ENCODE results near the gene STAT5B.
A peak's percentile ranks its signal among the peaks of the same experiment; 100 is the strongest.
"Not testable (repeated sequence)": the region's sequence is repeated elsewhere in the genome, so short reads cannot be mapped to it uniquely, and the experiment has no call there.

STAT5B gene

DNA sequence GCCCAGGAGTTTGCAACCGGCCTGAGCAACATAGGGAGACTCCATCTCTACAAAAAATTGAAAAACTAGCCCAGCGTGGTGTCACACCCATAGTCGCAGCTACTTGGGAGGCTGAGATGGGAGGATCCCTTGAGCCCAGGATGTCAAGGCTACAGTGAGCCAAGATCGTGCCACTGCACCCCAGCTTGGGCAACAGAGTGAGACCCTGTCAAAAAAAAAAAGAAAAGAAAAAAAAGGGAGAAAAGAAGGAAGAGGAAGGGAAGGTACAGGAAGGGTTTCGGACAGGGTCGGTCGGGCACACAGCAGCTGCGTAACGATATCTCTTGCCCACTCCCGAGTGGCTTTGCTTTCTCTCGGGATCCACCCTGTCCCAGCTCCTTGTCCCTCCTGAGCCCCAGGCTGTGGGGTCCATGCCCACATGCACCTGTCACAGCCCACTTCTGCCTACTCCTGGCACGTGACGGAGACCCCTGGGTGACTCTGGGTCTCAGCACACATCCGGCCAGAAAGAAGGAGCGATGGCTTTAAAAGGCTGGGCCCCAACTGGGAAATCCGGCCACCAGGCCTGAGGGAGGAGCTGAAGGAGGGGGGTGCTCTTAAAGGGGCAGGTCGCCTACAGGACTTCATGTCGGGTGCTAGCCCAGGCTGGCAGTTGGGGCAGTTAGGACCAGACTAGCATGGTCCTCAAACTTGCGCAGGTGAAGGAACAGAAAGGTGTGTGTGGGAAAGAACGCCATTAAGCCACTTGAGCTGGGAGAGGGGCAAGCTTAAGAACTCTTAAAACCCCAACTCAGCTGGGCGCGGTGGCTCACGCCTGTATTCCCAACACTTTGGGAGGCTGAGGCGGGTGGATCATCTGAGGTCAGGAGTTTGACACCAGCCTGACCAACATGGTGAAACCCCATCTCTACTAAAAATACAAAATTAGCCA, 82.0 kb downstream of the STAT5B start, which contains the start of gene GHDC:
Gene GHDC, minus strand, starts transcription at position 526 of the 931 bp plus-strand sequence. CDS start 913 bp downstream, outside the sequence.
- DNase-seq (ENCODE audit: low read depth), result no peak

DNA sequence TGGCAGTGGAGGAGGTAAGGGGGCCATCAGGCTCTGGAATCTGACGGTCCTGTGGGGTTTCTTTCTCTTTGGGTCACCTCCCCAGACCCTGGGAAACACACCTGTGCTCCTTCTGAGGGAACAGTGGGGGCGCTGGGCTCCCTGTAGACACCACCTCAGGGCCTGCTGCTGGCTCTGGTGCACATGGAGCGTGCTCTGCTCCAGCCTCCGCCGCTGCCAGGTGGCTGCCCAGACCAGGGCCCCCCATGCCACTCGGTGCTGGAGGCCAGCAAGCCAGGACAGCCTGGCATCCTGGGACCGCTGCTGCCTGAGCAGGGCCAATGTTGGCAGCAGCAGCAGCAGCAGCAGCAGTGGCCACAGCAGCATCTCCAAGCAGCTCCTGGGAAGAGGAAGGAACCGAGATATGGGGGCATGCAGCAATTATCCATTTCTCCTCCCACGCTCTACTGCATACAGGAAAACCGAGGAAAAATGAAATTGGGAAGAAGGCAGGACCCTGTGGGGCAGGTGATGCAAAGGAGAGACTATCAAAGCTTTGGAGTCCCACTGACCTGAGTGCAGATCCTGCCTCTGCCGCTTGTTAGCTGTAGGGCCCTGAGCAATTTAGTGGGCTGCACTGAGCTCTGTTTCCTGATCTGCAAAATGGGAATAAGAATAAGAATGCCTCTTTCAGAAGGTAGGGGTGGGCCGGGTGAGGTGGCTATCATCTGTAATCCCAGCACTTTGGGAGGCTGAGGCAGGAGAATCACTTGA, 82.8 kb downstream of the STAT5B start:
- DNase-seq (ENCODE audit: low read depth), result no peak

DNA sequence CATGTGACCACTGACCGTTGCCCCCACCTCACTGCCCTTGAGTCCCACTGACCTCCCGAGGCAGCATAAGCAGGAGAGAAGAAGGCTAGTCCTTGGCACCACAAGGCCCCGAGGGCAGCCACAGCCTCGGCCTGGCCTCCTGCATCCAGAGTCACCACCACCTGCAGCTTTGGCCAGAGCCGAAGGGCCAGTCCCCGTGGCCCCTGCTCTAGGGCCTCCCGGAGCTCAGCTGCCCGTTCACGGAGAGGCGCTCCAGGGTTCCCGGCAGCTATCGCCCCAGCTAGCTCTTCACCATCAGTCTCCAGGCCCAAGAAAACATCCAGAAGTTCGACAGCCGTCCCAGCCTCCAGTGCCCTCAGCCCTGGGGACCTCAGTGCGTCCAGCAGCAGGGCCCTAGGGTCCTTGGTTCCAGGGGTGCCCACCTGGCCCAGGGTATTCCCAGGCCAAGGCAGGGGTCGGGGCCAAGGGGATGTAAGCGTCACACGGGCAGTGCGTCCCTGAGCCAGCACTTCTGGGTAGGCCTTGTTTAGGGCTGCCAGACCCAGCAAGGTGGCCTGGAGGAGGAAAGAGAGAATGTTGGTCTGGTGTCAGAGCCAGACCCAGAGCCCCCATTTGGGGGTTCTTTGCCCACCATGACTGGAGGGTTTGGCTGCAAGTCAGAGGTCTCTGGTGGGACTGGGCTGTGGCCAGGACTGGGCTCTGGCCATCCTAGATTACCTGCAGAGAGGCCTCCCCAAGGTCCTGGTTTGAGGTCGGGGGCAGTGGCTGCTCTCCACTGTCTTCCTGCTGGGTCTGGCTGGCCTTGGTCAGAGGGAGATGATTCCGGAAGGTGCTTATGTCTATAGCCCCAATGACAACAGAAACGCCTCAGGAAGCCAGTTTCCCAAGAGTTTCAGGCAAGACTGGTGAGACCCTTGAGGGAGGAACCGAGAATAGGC, 83.7 kb downstream of the STAT5B start:
- no peak for DNase-seq (ENCODE audit: low read depth)

DNA sequence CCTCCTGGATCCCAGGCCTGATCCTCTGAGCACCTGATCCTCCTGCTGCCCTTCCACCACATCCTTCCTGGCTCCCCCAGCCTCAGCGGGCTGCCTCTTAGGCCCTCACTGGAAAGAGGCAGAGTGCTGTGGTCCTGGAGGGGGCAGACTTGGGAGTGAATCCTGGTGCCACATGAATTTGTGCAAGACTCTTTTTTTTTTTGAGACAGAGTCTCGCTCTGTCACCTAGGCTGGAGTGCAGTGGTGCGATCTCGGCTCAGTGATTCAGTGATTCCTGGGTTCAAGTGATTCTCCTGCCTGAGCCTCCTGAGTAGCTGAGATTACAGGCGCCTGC, 84.9 kb downstream of the STAT5B start:
- no peak for DNase-seq (ENCODE audit: low read depth)

DNA sequence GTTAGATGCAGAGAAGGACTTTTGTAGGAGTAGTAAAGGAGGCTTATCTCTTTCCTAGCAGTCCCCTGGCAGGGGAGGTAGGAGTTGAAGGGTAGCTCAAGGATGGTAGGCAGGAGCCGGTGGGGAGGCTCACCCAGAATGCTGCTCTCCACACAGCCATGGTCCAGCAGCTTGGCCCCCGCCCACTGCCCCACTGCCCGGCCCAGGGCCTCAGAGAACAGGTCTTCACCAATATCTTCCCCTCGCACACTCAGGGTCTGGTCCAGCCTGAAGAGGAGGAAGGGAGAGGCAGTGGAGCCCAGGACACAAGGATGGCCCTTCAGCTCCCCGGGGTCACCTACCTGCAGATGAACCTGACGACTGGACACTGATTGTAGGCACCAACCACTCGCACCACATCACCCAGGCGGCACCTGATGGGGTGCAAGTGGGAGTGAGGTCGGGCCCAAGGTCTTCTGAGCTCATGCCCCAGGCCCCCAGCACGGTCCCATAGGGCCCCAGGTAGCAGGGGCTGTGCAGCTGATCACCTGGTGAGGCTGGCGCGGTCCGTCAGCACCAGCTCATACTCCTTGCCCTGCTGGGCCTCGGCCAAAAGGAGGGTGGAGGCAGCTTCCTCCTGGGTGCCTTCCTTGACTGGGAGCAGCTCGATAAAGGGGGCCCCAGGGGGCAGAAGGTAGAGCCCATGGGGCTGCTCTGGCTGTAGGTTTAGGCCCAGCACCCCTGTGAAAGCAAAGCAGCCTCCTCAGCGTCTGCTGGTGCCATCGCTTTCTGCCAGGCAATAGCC, 85.5 kb downstream of the STAT5B start:
- DNase-seq (ENCODE audit: low read depth), result no peak

DNA sequence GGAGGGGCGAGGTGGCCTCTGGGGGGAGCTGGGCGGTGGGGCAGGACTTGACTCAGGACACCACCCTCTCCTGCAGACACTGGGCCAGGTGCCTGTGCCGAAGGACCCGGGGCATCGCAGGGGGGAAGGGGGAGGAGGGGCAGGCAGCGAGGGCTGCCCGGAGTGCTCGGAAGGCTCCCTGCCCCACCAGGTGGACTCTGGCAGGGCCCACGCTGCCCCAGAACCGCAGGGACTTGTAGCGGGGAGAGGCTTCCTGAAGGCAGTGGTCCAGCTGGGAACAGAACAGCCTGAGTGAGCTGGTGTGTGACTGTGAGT, 86.6 kb downstream of the STAT5B start:
- DNase-seq (ENCODE audit: low read depth), result no peak

DNA sequence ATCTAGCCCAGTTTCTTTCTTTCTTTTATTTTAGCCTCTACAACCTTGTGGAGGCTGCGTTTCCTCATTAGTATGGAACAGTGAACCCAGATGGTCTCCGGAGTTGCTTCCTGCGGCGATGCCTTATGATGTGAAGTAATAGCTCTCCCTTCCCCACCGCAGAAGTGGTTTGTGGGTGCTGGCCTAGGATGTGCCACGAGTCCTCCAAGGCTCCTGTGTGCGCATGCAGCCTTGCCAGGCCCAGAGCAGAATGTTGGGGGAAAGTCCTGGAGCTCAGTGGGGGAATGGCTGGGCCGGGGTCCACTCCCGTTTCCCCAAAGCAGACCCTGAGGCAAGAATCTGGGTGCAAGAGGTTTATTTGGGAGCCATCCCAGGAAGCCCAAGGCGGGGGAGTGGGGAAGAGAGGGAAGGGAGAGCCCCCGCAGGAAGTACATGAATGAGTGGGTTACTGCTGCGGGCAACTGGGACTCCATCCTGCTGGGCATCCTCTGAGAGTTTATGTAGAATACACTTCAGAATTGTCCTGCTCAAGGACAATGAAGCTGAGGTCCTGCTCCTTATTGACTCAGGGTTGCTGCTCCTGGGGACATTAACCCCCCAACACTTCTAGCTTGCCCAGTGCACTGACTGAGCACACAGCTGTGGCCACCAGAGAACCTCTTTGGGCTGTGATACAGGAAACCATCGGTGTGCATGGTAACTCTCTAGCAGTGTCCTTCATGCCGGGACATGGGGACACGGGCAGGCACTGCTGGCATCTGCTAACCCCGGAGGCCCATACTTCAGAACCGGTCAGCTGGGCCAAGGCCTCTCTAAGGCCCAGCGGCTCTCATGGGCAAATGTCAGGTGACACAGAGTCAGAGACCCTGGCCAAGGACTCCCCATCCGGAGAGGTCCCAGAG, 87.2 kb downstream of the STAT5B start:
- DNase-seq (ENCODE audit: low read depth), result no peak

DNA sequence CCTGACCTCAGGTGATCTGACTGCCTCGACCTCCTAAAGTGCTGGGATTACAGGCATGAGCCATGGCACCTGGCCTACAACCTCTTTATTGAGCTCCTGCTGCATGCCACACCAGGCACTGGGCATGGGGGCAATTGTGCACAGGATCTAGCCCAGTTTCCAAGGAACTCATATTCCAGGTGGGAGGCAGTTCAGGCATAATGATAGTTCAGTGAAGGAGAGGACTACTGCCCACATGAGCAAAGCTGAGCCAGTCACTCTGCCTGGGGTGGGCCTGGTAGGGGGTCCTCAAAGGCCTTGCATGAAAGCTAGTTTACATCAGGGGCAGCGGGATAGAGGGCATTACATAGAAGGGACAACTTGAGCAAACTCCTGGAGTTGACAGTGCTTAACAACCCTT, 88.4 kb downstream of the STAT5B start:
- no peak for DNase-seq (ENCODE audit: low read depth)

DNA sequence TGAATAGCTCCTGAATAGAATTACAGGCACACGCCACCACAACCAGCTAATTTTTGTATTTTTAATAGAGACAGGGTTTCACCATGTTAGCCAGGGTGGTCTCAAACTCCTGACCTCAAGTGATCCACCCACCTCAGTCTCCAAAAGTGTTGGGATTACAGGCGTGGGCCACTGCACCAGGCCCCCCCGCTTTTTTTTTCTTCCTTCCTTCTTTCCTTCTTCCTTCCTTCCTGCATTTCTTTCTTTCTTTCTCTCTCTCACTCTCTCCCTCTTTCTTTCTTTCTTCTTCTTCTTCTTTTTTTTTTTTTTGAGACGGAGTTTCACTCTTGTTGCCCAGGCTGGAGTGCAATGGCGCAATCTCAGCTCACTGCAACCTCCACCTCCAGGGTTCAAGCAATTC, 90.0 kb downstream of the STAT5B start:
- DNase-seq (ENCODE audit: low read depth), result not testable (repeated sequence)

DNA sequence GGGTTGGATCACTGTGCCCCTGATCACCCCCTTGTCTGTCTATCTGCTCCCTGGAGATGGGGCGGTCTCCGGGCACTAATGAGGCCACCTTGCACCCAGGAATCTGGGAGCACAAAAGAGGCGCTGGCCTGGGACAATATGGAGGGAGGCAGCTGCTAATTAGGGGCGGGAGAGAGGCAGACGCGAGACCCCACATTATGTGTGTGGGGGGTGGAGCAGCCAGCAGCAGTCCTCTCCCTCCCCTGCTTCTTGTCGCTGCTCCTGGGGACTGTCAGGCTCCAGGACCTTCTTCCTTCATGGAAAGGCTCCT, 90.6 kb downstream of the STAT5B start:
- DNase-seq (ENCODE audit: low read depth), result no peak

DNA sequence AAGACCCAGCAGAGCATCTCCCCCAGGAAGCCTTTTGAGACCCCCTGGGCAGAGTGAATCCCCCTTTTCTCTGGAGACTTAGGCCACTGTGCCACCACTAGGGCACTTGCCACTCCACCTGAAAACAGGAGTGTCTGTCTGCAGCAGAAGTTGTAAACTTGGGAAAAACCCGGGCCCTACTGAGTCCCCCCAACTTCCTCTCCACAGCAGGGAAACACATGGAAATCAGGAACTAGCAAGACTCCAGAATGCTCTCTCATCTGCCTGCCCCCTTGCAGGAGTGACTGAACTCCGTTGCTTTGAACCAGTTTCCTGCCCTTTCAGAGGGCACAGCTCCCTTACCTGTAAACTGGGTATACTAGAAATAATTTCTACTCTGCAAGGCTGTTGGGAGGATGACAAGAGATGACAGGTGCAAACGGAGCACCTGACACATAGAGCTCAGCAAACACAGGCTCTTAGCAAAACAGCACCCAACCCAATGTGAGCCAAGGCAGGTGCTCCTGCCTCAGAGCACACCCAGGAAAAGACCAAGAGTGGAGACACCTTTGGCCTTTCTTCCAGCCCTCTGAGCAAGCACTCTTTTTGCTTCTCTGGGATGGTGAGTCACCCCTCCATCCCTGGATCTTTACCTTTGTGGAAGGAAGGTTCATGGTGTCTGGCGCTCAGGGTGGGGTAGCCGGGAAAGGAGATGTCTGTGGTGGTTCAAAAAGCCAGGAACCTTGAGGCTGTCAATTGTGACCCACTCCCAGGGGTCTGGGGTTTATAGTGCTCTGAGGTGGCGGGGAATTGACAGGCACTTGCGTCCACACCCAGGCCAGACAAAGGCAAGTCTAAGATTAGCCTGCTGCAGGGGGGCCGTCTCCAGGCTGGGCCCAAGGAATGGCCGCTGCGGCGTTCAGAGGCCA, 91.2 kb downstream of the STAT5B start, which contains the start of gene HCRT:
Gene HCRT, minus strand, starts transcription at position 740 of the 908 bp plus-strand sequence. Its CDS starts 87 bp downstream, at position 653.
- DNase-seq (ENCODE audit: low read depth), result no peak

DNA sequence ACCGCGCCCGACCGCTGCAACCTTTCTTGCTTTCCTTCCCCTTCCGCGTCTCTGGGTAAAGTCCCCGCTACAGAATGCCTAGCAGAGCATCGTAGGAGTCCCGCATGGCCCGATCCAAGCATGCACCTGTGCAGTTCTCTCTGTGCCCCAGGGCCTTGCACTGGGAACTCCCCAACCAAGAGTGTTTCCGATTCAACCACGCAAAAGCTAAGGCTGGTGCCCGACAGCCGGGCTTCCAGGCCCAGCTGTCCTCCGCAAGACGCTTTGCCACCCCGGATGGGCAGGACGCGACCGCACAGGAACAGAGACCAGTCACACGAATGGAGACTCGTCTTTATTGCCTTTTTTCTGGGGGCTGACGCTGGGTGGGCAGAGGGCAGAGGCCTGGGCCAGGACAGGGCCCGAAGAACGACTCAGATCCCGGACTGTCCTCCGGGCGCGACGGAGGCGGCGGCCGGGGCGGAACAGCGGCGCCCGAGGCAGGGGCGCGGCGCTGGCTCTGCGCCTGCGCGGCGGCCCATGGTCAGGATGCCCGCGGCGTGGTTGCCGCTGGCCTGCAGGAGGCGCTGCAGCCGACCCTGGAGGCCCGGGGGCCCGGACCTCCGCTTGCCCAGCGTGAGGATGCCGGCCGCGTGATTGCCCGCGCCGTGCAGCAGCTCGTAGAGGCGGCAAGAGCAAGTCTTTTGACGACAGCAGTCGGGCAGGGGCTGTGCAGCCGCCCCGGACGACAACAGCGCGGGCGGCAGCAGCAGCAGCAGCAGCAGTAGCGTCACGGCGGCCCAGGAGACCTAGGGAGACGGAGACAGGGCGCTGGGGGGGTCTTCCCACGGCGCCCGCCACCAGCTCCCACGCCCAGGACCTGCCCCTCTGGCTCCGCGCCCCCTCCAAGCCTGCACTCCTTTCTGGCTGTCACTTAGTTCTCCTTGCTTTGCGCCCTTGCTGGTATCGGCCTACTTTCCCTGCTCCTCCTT, 92.2 kb downstream of the STAT5B start:
- DNase-seq (ENCODE audit: low read depth), result no peak

DNA sequence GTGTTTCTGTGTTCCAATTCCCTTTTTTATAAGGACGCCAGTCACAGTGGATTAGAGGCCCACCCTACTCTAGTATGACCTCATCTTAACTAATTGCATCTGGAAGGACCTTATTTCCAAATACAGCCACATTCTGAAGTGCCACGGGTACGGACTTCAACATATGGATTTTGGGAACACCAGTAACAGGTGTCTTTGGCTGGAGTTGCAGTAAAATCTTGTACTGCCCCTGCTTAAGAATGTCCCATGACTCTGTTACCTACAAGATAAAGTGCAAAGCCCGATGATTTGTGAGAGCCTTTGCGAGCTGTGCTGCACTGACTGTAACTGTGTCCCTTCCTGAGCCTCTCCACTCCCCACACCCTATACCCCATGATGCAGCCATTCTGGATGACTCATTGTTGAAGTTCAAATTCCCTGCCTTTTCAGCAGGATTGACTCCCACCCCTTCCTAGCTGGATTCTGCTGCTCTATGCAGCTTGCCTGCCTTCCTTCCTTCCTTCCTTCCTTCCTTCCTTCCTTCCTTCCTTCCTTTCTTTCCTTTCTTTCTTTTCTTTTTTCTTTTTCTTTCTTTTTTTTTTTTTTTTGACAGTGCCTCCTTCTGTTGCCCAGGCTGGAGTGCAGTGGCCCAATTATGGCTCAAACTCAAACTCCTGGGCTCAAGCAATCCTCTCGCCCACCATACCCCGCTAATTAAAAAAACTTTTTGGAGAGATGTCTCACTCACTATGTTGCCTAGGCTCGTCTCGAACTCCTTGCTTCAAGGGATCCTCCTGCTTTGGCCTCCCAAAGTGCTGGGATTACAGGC, 93.1 kb downstream of the STAT5B start:
- no peak for DNase-seq (ENCODE audit: low read depth)

DNA sequence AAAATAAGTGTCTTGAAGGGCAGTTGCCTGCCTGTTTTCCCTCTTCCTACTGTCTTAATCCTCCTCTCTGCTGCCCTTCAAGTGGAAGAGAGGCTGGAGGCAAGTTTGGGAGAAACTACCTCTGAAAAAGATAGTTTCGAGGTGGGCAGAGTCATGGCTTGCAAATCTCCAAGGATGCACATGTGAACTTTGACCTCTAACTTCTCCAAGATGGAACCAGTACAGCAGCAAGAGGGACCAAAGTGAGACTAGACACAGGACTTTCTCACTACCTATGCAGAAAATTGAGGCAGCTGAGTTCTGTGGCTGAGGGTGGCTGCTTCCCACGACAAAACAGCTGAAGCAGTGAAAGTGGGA, 94.4 kb downstream of the STAT5B start:
- no peak for DNase-seq (ENCODE audit: low read depth)

DNA sequence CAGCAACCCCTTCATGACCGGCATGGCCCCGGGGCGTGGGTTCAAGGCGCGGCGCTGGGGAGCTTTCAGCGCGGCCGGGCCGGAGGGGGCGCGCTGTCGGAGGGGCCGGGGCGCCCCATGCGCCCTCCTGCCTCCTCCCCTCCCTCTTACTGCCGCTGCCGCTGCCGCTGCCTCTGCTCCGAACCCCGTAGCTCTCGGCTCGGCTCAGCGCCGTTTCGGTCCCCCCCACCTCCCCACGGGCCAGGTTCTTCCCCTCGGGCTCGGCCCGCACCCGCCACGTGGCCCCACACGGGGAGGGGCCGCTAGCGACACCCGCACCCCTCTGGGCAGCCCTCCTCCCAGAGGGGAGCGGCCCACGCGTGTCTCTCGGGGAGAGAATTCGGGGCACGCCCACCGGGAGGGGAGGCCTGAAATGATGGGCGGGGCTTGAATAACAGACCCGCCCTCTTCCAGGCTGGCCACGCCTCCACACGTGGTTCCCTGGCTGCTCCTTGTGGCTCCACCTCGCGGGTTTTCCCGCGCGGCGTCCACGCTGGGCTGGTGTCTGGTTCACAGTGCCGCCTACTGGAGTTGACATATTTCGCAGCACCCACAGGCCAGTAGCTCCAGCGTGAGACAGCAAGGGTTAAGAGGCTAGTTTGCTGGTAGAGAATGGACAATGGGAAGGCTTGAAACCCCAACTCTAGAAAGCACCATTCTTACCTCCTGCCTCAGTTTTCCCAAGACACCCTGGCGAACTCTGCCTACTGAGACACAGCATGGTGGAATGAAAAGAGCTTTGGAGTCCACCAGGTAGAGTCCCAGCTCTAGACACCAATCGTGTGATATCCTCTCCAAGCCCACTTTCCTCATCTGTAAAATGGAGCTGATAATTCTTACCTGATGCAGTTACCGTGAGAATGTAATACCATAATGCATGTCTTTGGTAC, 95.0 kb downstream of the STAT5B start, which contains the start of gene KCNH4:
Gene KCNH4, minus strand, starts transcription at position 221 of the 929 bp plus-strand sequence. Its CDS starts 197 bp downstream, at position 24.
- DNase-seq (ENCODE audit: low read depth), result peak; percentile 55

DNA sequence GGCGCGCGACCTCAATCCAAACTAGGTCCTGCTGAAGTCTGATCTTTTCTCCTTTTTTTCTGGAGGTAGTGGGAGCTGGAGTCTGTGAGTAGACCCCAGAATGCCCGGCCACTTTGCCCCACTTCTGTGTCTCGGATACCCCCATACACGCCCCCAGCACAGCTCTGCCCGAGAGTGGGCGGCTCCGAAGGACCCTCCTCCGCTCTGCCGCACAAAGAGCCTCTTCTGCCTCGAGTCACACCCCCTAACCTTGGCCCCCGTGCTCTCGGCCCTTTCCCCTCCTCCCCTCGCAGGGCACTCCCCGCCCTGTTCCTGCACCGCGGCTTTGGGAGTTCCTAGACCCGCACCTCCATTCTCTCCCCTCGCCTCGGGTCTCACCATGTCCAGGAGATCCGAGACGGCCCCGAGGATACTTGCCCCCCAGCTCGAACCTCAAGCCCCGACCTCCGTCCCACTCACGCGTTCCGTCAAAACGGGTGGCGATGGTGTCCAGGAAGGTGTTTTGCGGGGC, 95.7 kb downstream of the STAT5B start:
- DNase-seq (ENCODE audit: low read depth), result no peak
